GM12801 (cell line): ENCODE results near the gene BLOC1S1.

Experiments used
- TF ChIP-seq, protein P1 (sequence below): IDR thresholded peaks from one replicate; pipeline ENCODE4 v1.5.1; 2011; ENCODE audit warnings: control low read depth; ENCODE audit not compliant: insufficient read length; ENCODE audit errors: extremely low read depth

The BLOC1S1 gene

DNA sequence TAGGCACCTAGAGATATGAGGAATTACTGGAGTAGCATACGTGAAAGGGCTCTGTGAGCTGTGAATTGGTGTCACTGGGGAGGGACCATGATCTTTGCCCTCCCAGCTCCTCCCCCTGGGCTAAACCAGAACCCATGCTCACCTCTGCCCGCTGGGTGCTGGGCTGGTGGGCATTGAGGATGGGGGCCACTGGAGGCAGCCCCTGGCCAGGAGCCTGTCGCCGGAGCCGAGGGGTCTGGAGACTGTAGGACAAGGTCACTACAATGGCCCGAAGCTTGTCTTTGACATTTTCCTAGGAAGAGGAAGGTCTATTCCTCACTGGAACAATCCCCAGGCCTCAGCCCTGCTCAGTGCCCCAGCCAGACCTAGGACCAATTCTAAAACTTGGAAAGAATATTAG, 19.7 kb upstream of the BLOC1S1 start:
- TF ChIP-seq, protein P1, sequence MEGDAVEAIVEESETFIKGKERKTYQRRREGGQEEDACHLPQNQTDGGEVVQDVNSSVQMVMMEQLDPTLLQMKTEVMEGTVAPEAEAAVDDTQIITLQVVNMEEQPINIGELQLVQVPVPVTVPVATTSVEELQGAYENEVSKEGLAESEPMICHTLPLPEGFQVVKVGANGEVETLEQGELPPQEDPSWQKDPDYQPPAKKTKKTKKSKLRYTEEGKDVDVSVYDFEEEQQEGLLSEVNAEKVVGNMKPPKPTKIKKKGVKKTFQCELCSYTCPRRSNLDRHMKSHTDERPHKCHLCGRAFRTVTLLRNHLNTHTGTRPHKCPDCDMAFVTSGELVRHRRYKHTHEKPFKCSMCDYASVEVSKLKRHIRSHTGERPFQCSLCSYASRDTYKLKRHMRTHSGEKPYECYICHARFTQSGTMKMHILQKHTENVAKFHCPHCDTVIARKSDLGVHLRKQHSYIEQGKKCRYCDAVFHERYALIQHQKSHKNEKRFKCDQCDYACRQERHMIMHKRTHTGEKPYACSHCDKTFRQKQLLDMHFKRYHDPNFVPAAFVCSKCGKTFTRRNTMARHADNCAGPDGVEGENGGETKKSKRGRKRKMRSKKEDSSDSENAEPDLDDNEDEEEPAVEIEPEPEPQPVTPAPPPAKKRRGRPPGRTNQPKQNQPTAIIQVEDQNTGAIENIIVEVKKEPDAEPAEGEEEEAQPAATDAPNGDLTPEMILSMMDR = no peak

DNA sequence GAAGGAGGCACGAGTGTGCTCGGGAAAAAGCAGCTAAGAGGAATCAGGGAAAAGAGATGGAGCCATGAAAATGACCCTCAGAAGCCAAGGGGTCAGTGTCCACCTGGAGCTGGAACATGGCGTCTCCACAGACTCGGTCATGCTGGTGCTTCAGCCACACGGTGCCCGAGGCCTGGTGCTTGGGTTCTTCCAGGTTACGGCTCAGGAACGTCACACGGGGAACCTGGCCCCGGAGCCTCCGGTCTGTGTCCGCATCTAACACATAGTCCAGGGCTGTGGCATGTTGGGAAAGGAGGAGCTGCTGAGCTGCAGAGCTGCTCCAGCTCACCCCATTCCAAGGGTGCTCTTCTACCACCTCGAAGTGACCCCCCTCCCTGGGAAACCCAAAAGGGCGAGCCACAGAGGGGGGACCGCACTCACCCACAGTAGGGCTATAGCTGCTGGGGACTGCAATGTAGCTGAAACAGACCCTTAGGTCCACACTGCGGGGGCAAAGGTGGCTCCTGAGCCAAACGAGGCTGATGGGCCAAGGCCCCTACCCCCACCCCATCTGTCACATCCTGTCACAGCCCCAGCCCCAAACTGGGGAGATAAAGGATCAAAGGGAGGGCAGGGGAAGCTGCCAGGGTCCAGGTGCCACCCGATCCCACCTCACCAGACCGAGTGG, 18.9 kb upstream of the BLOC1S1 start:
- TF ChIP-seq, protein P1 = no peak

DNA sequence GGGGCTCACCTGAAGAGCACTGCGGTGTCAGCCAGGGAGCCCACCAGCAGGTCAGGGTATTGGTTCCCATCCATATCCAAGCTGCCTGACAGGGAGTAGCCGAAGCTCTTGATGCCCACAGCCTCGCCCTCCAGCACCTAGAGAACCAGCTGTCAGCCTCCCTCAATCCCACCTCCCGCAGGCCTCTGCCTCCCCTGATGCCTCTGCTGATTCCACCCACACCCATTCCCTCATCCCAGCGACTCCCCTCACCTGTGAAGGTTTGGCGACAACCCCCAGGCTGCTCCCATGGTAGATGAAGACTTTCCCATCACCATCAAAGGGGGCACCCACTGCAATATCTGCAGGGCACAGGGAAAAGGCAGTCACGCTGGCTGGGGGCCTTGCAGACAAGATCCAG, 18.2 kb upstream of the BLOC1S1 start:
- TF ChIP-seq, protein P1 = no peak

DNA sequence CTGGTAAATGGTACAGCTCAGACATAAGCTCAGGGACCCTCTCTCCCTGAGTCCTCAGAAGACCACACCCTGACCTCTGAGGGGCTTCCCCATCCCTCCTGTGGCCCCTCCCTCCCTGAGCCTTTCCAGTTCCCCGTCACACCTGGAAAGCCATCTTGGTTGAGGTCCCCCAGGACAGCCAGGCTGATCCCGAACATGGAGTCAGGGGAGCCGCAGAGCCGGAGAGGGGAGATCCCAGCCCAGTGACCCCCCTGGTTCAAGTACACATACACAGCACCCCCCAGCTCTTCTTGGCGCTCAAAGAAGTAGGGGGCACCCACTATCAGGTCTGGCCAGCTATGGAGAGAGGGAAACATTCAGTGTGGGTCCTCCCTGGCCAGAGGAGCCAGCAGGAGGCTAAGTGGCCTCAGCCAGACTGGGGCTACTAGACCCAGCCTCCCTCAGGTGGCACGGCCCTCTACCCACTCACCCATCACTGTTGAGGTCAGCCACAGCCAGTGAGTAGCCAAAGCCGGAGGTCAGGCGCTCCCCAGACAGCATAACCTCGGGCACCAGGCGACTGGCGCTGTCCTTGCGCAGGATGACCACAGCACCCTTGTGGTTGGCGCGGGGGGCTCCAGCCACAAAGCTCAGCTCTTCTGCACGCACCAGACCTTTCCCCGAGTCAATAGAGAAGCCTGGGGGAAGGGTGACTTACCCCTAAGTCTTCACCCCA, 17.4 kb upstream of the BLOC1S1 start:
- TF ChIP-seq, protein P1 = no peak

DNA sequence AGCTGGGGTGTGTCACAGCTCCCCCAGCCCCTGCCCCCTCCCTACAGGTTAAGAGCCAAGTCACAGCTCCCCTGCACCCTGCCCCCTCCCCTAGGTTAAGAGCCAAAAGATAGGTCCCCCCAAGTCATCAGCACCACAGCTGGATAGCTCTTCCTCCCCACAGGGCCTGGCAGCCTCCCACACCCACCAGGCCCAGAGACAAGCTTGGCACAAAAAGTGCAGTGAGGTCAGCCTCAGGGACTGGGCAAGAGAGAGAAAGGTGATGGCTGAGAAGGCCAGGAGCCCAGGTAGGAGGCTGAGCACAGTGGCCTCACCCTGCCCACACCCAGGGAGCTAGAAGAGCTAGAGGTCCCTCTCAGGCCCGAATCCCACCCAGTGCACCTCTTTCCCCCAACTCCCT, 16.9 kb upstream of the BLOC1S1 start:
- TF ChIP-seq, protein P1 = no peak

DNA sequence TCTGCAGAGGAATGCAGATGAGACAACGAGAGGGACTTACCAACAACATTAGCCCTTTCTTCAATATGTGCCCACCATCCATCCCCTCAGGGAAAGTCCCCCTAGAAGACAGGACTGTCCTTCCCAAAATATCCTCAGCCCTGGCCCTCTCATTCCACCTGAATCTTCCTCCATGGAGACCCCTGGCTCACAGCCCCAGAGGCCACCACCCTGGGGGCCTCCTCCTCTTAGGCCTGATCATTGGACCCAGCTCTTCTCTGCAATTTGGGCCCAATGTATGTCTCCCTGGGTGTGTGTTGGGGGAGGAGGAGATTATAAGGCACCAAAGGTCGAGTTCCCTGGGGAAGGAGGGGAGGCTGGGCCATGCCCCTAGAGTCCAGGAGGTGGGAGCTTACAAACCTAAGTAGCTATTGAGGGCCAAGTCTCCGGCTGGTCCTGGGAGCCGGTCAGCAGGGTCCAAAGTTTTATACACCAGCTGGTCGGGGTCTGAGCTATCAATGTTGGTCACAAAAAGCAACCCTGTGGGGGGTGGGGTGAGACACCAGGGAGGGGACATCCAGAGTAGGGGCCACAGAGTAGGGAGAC, 16.3 kb upstream of the BLOC1S1 start:
- TF ChIP-seq, protein P1 = no peak

DNA sequence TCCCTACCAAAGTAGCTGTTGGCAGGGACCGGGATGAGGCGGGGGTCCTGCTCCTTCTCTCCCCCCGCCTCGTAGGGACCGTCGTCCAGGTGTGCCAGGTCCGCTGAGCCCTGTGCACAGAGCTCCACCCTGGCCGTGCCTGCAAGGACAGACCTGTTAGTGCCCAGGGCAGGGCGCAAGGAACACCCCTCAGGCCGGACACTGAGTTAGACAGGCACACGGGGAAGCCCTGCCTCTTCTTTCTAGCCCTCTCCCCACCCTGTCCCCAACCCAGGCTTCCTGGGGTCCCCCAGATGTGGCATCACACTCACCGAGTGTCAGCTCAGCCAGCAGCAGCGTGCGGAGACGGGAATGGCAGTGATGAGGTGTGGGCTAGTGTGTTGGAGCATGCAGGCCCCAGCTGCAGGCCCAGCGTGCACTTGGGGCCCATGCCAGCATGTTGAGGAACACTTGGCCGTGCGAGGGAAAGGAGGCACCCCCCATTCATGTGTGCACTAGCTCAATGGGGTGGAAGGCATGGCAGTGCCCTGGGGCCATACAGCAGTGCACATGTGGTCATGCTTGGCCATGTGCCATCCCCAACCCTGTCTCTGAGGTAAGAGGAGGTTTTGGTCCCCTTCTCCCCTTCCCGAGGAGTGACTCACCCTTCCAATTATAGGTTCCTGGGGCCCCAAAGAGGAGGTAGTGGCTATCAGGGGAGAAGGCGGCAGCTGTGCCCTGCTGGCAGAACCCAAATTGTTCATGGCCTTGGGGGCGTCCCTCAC, 15.4 kb upstream of the BLOC1S1 start:
- TF ChIP-seq, protein P1 = no peak
